ENCODE measurements around the gene OR4S1.
"Not testable (repeated sequence)": the region's sequence is repeated elsewhere in the genome, so short reads cannot be mapped to it uniquely, and the experiment has no call there.

DNA sequence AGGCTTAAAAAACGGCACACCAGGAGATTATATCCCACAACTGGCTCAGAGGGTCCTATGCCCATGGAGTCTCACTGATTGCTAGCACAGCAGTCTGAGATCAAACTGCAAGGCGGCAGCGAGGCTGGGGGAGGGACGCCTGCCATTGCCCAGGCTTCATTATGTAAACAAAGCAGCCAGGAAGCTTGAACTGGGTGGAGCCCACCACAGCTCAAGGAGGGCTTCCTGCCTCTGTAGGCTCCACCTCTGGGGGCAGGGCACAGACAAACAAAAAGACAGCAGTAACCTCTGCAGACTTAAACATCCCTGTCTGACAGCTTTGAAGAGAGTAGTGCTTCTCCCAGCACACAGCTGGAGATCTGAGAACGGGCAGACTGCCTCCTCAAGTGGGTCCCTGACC lies 40.3 kb downstream of the OR4S1 start:
- not testable (repeated sequence) for TF ChIP-seq EZH2 (IDR thresholded peaks at IDR 0.05; ENCODE audit: insufficient read depth, poor library complexity, severe bottlenecking); EZH2phosphoT487 (IDR thresholded peaks at IDR 0.05; ENCODE audit: insufficient read depth, low read depth)
